Thyroid gland (tissue), 4 donors: ENCODE results near the gene CCDC148. TPM values are rescaled to one million over a fixed set of nuclear protein-coding genes. Genes with fewer than 3 reads are reported as not detected.
"Not testable (repeated sequence)": the region's sequence is repeated elsewhere in the genome, so short reads cannot be mapped to it uniquely, and the experiment has no call there.

Experiments used
- DNase-seq, 2 donors: peaks; one replicate each; pipeline ENCODE4 v3.0.0-alpha.2; 2019
- H3K27ac ChIP-seq, 3 donors: fragments of 200-600 bp; sonication (generic); 1 replicate in 2 of 3; 2 replicates in 1 of 3; pipeline ENCODE4 v1.5.1; 2016 to 2019; ENCODE audit warnings: mild to moderate bottlenecking in 1 of 3, moderate library complexity in 1 of 3
- H3K27me3 ChIP-seq: fragments of 200-600 bp; sonication (generic); one replicate; pipeline ENCODE4 v1.5.1; 2019
- H3K36me3 ChIP-seq, 2 donors: fragments of 200-600 bp; sonication (generic); one replicate each; pipeline ENCODE4 v1.5.1; 2016 to 2019
- H3K4me1 ChIP-seq, 2 donors: fragments of 200-600 bp; sonication (generic); one replicate each; pipeline ENCODE4 v1.5.1; 2017 to 2019
- H3K4me3 ChIP-seq, 3 donors: fragments of 200-600 bp; sonication (generic); replicated peaks in 1 of 3; 1 replicate in 2 of 3; 2 replicates in 1 of 3; pipeline ENCODE4 v1.5.1; 2016; ENCODE audit warnings: mild to moderate bottlenecking in 1 of 3
- H3K9me3 ChIP-seq: fragments of 200-600 bp; sonication (generic); one replicate; pipeline ENCODE4 v1.5.1; 2017
- POLR2A ChIP-seq, 2 donors: fragments of 450-650 bp; IDR thresholded peaks; one replicate each; pipeline ENCODE4 v1.6.1; 2017; ENCODE audit warnings: antibody characterized with exemption in 2 of 2, mild to moderate bottlenecking in 2 of 2, moderate library complexity in 1 of 2
- WGBS, 2 donors: methylation state at CpG; one replicate each; pipeline ENCODE4 v1.1.5; 2017; 5-methylcytosine and 5-hydroxymethylcytosine counted together
- intact Hi-C: fragments of 100-400 bp; cut with DNase I; formaldehyde crosslinking; loops from one replicate; pipeline ENCODE4 v1.15.1; 2023
- total RNA-seq, 4 donors: library from RNA; depleted of rRNA; stranded (reverse); fragments of >200 nt; gene quantifications; one replicate each; pipeline ENCODE4 v1.2.3, GENCODE V29; 2016
- TF ChIP-seq, protein P1 (sequence below), 6 experiments: fragments of 200-600 bp in 3 of 6; fragments of 450-650 bp in 3 of 6; sonication (generic) in 3 of 6; IDR thresholded peaks; one replicate each; pipeline ENCODE4 v1.5.1; 2016 to 2019; ENCODE audit warnings: antibody characterized with exemption in 6 of 6, mild to moderate bottlenecking in 2 of 6, inconsistent platforms in 1 of 6, moderate library complexity in 1 of 6

CCDC148 gene
- total RNA-seq, 4 donors from 2014 or later: 4.6 to 10.7 (median 7.4) TPM

- H3K4me1 ChIP-seq: no peaks in the 10 kb centered on the region
- H3K27me3 ChIP-seq: no peaks in the 10 kb centered on the region
- intact Hi-C loops: no loop called here
- no peaks in the 10 kb centered on the region for H3K36me3 ChIP-seq
- H3K9me3 ChIP-seq: no peaks in the 10 kb centered on the region
- no peak for DNase-seq
- H3K27ac ChIP-seq: no peak overlapping the region
- WGBS, 2 donors: 94% methylated on average over 2 of the region's 2 CpGs
- TF ChIP-seq, protein P1, sequence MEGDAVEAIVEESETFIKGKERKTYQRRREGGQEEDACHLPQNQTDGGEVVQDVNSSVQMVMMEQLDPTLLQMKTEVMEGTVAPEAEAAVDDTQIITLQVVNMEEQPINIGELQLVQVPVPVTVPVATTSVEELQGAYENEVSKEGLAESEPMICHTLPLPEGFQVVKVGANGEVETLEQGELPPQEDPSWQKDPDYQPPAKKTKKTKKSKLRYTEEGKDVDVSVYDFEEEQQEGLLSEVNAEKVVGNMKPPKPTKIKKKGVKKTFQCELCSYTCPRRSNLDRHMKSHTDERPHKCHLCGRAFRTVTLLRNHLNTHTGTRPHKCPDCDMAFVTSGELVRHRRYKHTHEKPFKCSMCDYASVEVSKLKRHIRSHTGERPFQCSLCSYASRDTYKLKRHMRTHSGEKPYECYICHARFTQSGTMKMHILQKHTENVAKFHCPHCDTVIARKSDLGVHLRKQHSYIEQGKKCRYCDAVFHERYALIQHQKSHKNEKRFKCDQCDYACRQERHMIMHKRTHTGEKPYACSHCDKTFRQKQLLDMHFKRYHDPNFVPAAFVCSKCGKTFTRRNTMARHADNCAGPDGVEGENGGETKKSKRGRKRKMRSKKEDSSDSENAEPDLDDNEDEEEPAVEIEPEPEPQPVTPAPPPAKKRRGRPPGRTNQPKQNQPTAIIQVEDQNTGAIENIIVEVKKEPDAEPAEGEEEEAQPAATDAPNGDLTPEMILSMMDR (IDR thresholded peaks at IDR 0.05): no peak
- no peak for TF ChIP-seq POLR2A (IDR thresholded peaks at IDR 0.05)
- no peak overlapping the region for H3K4me3 ChIP-seq
These were observed 98.9 kb downstream of the CCDC148 start for GRCh38 chr2:158357699-158358098.

GRCh38 chr2:158357122-158357521 is 99.4 kb downstream of the CCDC148 start:
- TF ChIP-seq, protein P1 (IDR thresholded peaks at IDR 0.05): no peak
- H3K27me3 ChIP-seq: no peaks in the 10 kb centered on the region
- 92 to 100% methylated on average over 1 of the region's 1 CpG for WGBS, 2 donors
- H3K4me3 ChIP-seq: no peak overlapping the region
- no peaks in the 10 kb centered on the region for H3K9me3 ChIP-seq
- H3K4me1 ChIP-seq: no peaks in the 10 kb centered on the region
- DNase-seq: no peak
- H3K36me3 ChIP-seq: no peaks in the 10 kb centered on the region
- H3K27ac ChIP-seq: no peak overlapping the region
- intact Hi-C loops: no loop called here

GRCh38 chr2:158351466-158351816 is 105.1 kb downstream of the CCDC148 start:
- H3K36me3 ChIP-seq, H3K27me3 ChIP-seq, H3K4me3 ChIP-seq, DNase-seq, intact Hi-C loops, H3K27ac ChIP-seq, H3K4me1 ChIP-seq, H3K9me3 ChIP-seq: not testable (repeated sequence)
- no CpG with 5 or more reads among the region's 14 CpGs for WGBS, 2 donors

DNA sequence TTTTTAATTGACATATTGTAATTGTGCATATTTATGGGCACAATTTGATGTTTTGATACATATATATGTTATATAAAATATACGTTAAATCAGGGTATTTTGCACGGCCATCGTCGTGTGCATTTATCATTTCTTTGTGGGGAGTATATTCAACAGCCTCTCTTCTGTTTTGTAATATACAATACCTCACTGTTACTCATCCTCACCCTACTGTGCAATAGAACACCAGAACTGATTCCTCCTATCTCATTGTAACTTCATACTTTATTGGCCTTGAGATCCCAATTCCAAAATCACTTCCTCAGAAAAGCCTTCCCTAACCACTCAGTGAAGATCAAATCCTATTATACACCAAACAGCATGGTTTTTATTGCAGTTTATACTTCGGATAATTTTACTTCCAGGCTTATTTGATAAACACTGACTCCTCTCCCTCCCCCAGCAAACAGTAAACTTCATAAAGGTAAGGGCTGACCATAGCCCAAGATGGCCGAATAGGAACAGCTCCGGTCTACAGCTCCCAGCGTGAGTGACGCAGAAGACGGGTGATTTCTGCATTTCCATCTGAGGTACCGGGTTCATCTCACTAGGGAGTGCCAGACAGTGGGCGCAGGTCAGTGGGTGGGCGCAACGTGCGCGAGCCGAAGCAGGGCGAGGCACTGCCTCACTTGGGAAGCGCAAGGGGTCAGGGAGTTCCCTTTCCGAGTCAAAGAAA is 105.6 kb downstream of the CCDC148 start:
- H3K27me3 ChIP-seq, DNase-seq, H3K9me3 ChIP-seq, H3K27ac ChIP-seq, intact Hi-C loops, H3K36me3 ChIP-seq, H3K4me3 ChIP-seq, H3K4me1 ChIP-seq: not testable (repeated sequence)
- 89 to 96% methylated on average over 12 to 13 of the region's 20 CpGs for WGBS, 2 donors

DNA sequence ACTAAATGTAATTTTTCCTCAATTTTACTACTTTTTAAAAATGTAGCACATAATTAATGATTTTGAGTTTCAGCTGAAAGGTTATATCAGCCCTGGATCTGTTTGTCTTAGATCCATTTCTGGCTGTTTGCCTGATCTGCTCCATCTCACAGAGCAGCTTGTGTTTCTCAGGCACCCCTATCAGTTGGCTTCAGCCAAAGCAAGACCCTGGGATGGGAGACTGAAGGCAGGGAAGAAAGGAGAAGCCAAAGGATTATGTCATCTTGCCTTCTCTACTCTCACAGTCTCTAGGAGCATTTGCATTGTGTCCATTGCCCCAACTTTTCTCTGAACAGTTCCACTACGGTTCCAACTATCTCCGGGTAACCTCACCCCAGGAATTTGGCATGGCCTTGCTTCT is 110.5 kb downstream of the CCDC148 start:
- no peak overlapping the region for H3K27ac ChIP-seq
- H3K9me3 ChIP-seq: no peaks in the 10 kb centered on the region
- WGBS, 2 donors: 71 to 79% methylated on average over 2 of the region's 2 CpGs
- no peaks in the 10 kb centered on the region for H3K27me3 ChIP-seq
- DNase-seq: no peak
- TF ChIP-seq POLR2A (IDR thresholded peaks at IDR 0.05): no peak
- TF ChIP-seq, protein P1 (IDR thresholded peaks at IDR 0.05): no peak
- H3K4me1 ChIP-seq: no peaks in the 10 kb centered on the region
- intact Hi-C loops: no loop called here
- no peak overlapping the region for H3K4me3 ChIP-seq
- H3K36me3 ChIP-seq: no peaks in the 10 kb centered on the region

DNA sequence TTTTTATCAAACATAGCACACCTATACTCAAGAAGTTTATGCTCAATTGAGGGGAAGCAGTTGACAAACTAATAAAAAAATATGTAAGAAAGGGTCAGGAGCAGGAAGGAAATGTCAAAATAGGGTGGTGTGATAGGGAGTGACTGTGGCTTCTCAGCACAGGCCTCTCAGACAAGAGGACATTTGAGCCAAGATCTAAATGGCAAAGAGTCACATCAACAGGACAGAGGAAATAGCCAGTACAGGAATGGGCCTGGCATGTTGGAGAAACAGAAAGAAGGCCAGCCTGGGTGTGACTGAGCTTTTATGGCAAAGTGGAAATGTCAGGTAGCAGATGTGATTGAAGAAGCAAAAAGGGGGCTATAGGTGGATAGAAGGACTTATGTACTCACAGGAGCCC is 117.0 kb downstream of the CCDC148 start:
- H3K4me3 ChIP-seq: no peak overlapping the region
- intact Hi-C loops: no loop called here
- H3K27me3 ChIP-seq: no peaks in the 10 kb centered on the region
- H3K36me3 ChIP-seq: no peaks in the 10 kb centered on the region
- no peak for DNase-seq
- H3K9me3 ChIP-seq: no peaks in the 10 kb centered on the region
- no peaks in the 10 kb centered on the region for H3K4me1 ChIP-seq
- TF ChIP-seq POLR2A (IDR thresholded peaks at IDR 0.05): no peak
- TF ChIP-seq, protein P1 (IDR thresholded peaks at IDR 0.05): no peak
- no peak overlapping the region for H3K27ac ChIP-seq
